HEK293 (cell line): ENCODE data around the gene HOXC10.

Experiments
- FEZF1 ChIP-seq: fragments of 450-650 bp; formaldehyde crosslinking; IDR thresholded peaks from 2 replicates; pipeline ENCODE4 v1.5.1; 2016; ENCODE audit warnings: missing biosample characterization, missing genetic modification characterization
- KLF1 ChIP-seq: fragments of 450-650 bp; formaldehyde crosslinking; IDR thresholded peaks from 2 replicates; pipeline ENCODE4 v1.5.1; 2016; ENCODE audit warnings: missing biosample characterization, missing genetic modification characterization
- OSR2 ChIP-seq: fragments of 450-650 bp; formaldehyde crosslinking; IDR thresholded peaks from 2 replicates; pipeline ENCODE4 v1.5.1; 2016; ENCODE audit warnings: missing biosample characterization, missing genetic modification characterization
- OVOL3 ChIP-seq: fragments of 450-650 bp; formaldehyde crosslinking; IDR thresholded peaks from 2 replicates; pipeline ENCODE4 v1.5.1; 2016; ENCODE audit warnings: missing biosample characterization, missing genetic modification characterization
- PRDM10 ChIP-seq: fragments of 450-650 bp; formaldehyde crosslinking; IDR thresholded peaks from 2 replicates; pipeline ENCODE4 v1.5.1; 2016; ENCODE audit warnings: missing biosample characterization, missing genetic modification characterization
- ZBTB7A ChIP-seq: fragments of 450-650 bp; formaldehyde crosslinking; IDR thresholded peaks from 2 replicates; pipeline ENCODE4 v1.5.1; 2016; ENCODE audit warnings: low read depth, missing biosample characterization, missing genetic modification characterization
- ZFHX2 ChIP-seq: fragments of 450-650 bp; formaldehyde crosslinking; conservative IDR thresholded peaks from 2 replicates; pipeline ENCODE4 v1.5.1; 2016; ENCODE audit warnings: missing biosample characterization, missing genetic modification characterization
- ZFP69B ChIP-seq: fragments of 450-650 bp; formaldehyde crosslinking; IDR thresholded peaks from 2 replicates; pipeline ENCODE4 v1.5.1; 2016; ENCODE audit warnings: missing biosample characterization, missing genetic modification characterization
- ZNF10 ChIP-seq: fragments of 450-650 bp; formaldehyde crosslinking; IDR thresholded peaks from 2 replicates; pipeline ENCODE4 v1.5.1; 2017; ENCODE audit warnings: missing biosample characterization, missing genetic modification characterization
- ZNF16 ChIP-seq: fragments of 450-650 bp; formaldehyde crosslinking; IDR thresholded peaks from 2 replicates; pipeline ENCODE4 v1.5.1; 2016; ENCODE audit warnings: low read depth, missing biosample characterization, missing genetic modification characterization
- ZNF18 ChIP-seq: fragments of 450-650 bp; formaldehyde crosslinking; IDR thresholded peaks from 2 replicates; pipeline ENCODE4 v1.5.1; 2016; ENCODE audit warnings: missing biosample characterization, missing genetic modification characterization
- ZNF23 ChIP-seq: fragments of 450-650 bp; formaldehyde crosslinking; IDR thresholded peaks from 2 replicates; pipeline ENCODE4 v1.5.1; 2016; ENCODE audit warnings: missing biosample characterization, missing genetic modification characterization, borderline replicate concordance
- ZNF324 ChIP-seq: fragments of 450-650 bp; formaldehyde crosslinking; IDR thresholded peaks from 2 replicates; pipeline ENCODE4 v1.5.1; 2016; ENCODE audit warnings: missing biosample characterization, missing genetic modification characterization
- ZNF423 ChIP-seq: fragments of 450-650 bp; formaldehyde crosslinking; IDR thresholded peaks from 2 replicates; pipeline ENCODE4 v1.5.1; 2016; ENCODE audit warnings: missing biosample characterization, missing genetic modification characterization
- ZNF514 ChIP-seq: fragments of 450-650 bp; formaldehyde crosslinking; IDR thresholded peaks from 2 replicates; pipeline ENCODE4 v1.5.1; 2016; ENCODE audit warnings: missing biosample characterization, missing genetic modification characterization
- ZNF621 ChIP-seq: fragments of 450-650 bp; formaldehyde crosslinking; IDR thresholded peaks from 2 replicates; pipeline ENCODE4 v1.5.1; 2017; ENCODE audit warnings: missing biosample characterization, missing genetic modification characterization
- ZSCAN16 ChIP-seq: fragments of 450-650 bp; formaldehyde crosslinking; IDR thresholded peaks from 2 replicates; pipeline ENCODE4 v1.5.1; 2016; ENCODE audit warnings: missing biosample characterization, missing genetic modification characterization
- ZSCAN23 ChIP-seq: fragments of 450-650 bp; formaldehyde crosslinking; IDR thresholded peaks from 2 replicates; pipeline ENCODE4 v1.5.1; 2016; ENCODE audit warnings: missing biosample characterization, missing genetic modification characterization
- ZSCAN30 ChIP-seq: fragments of 450-650 bp; IDR thresholded peaks from 2 replicates; pipeline ENCODE4 v1.5.1; 2018; ENCODE audit warnings: missing biosample characterization, mild to moderate bottlenecking, missing genetic modification characterization, moderate library complexity
- ZXDB ChIP-seq: fragments of 450-650 bp; formaldehyde crosslinking; IDR thresholded peaks from 2 replicates; pipeline ENCODE4 v1.5.1; 2016; ENCODE audit warnings: missing biosample characterization, missing genetic modification characterization
- TF ChIP-seq, protein P1 (sequence below): fragments of 450-650 bp; IDR thresholded peaks from 2 replicates; pipeline ENCODE4 v1.5.1; 2018; ENCODE audit warnings: missing biosample characterization, missing genetic modification characterization

Gene HOXC10

GRCh38 chr12:54035568-54036264 lies 50.8 kb downstream of the HOXC10 start (continued):
- TF ChIP-seq FEZF1: peak; percentile 91
- no peak for TF ChIP-seq ZSCAN23 (tag by site-specific recombination)
- peak; percentile 44 for TF ChIP-seq OSR2 (tag by site-specific recombination)
- TF ChIP-seq OVOL3 (tag by site-specific recombination): no peak
- TF ChIP-seq ZNF423: peak; percentile 45
- TF ChIP-seq ZNF23 (tag by site-specific recombination): no peak
- TF ChIP-seq ZSCAN30 (tag by site-specific recombination): peak; percentile 59; the same call in 1 of the 2 replicates
- no peak for TF ChIP-seq KLF1 (tag by site-specific recombination)
- TF ChIP-seq ZNF16 (tag by site-specific recombination): no peak
- TF ChIP-seq, protein P1, sequence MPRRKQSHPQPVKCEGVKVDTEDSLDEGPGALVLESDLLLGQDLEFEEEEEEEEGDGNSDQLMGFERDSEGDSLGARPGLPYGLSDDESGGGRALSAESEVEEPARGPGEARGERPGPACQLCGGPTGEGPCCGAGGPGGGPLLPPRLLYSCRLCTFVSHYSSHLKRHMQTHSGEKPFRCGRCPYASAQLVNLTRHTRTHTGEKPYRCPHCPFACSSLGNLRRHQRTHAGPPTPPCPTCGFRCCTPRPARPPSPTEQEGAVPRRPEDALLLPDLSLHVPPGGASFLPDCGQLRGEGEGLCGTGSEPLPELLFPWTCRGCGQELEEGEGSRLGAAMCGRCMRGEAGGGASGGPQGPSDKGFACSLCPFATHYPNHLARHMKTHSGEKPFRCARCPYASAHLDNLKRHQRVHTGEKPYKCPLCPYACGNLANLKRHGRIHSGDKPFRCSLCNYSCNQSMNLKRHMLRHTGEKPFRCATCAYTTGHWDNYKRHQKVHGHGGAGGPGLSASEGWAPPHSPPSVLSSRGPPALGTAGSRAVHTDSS (tag by site-specific recombination): no peak
- no peak for TF ChIP-seq ZSCAN16 (tag by site-specific recombination)
- no peak for TF ChIP-seq ZNF514 (tag by site-specific recombination)
- no peak for TF ChIP-seq ZNF10 (tag by site-specific recombination)
- TF ChIP-seq ZNF18: peak; percentile 85
- no peak for TF ChIP-seq ZNF324
- TF ChIP-seq ZBTB7A (tag by site-specific recombination): 0 out of 2 replicates have a peak, but pooled peaks have one; percentile 29
- no peak for TF ChIP-seq ZNF621 (tag by site-specific recombination)
- peak; percentile 45; the same call in 1 of the 2 replicates for TF ChIP-seq ZXDB
- TF ChIP-seq ZFHX2: peak; percentile 87
- peak; percentile 58 for TF ChIP-seq PRDM10 (tag by site-specific recombination)
- TF ChIP-seq ZFP69B: peak; percentile 33; the same call in 1 of the 2 replicates
